ENCODE results near the gene RBMS1. TPM values are rescaled to one million over a fixed set of nuclear protein-coding genes. Genes with fewer than 3 reads are reported as not detected.

RBMS1 gene
- total RNA-seq, 4 donors from 2014 or later, result 13.0 to 24.5 (median 14.1) TPM

DNA sequence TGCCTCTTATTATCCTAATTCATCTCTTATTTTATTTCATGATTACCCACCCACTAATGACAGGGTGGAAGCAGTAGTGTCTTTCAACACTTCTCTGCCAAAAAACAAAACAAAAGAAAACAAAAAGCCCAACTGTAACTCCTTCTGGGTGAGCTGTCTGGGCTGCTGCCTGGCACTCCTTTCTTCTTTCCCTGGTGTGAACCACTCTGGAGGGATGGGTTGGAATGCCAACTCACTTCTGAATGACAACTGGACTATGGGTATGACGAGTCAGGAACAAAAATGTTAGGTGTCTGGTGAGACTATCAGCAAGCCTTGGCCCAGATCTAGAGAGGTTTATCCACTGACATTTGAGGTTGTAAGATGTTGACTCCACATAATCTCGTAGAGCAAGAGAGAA lies 205.3 kb downstream of the RBMS1 start:
- in situ Hi-C loops (cut with MboI; ENCODE audit: low sequenced_read_pairs in 4 of 4) (no loop called here), intact Hi-C loops (cut with DNase I; ENCODE audit: low total_unique reads) (no loop called here)
- no peaks in the 10 kb centered on the region for H3K9me3 ChIP-seq
- H3K36me3 ChIP-seq, result peaks cover 0 to 26% of the 10 kb centered on the region in 2 donors
- H3K4me3 ChIP-seq, result no peak overlapping the region
- ATAC-seq (no peak), DNase-seq (no peak)
- peaks cover 53 to 59% of the 10 kb centered on the region in 2 donors for H3K4me1 ChIP-seq
- TF ChIP-seq, protein P1, sequence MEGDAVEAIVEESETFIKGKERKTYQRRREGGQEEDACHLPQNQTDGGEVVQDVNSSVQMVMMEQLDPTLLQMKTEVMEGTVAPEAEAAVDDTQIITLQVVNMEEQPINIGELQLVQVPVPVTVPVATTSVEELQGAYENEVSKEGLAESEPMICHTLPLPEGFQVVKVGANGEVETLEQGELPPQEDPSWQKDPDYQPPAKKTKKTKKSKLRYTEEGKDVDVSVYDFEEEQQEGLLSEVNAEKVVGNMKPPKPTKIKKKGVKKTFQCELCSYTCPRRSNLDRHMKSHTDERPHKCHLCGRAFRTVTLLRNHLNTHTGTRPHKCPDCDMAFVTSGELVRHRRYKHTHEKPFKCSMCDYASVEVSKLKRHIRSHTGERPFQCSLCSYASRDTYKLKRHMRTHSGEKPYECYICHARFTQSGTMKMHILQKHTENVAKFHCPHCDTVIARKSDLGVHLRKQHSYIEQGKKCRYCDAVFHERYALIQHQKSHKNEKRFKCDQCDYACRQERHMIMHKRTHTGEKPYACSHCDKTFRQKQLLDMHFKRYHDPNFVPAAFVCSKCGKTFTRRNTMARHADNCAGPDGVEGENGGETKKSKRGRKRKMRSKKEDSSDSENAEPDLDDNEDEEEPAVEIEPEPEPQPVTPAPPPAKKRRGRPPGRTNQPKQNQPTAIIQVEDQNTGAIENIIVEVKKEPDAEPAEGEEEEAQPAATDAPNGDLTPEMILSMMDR (IDR thresholded peaks at IDR 0.05 in 4 of 5, conservative IDR thresholded peaks at IDR 0.05 in 1 of 5), result no peak
- TF ChIP-seq POLR2A (IDR thresholded peaks at IDR 0.05), result no peak
- H3K27me3 ChIP-seq, result no peaks in the 10 kb centered on the region
- peak overlapping the region in 2 of 4 donors; percentile 5 to 42 for H3K27ac ChIP-seq

DNA sequence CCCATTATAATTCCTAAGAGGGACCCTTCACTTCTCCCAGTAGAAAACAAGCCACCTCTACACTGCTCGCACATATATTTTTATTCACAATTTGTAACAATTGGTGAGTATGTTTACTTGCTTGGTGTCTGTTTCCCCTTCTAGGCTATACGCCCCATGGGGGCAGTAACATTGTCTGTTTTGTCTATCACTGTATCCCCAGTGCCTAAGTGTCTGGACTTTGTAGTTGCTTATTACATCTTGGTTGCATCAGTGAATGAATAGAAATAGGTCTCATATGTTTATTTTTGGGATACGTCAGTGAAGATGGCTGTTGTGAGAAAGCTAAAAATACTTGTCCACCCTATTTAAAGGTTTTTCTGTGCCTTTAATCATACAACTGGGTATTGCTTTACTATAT lies 206.1 kb downstream of the RBMS1 start:
- peak overlapping the region in 3 of 4 donors; percentile 12 to 42 (median 22) for H3K27ac ChIP-seq
- in situ Hi-C loops (cut with MboI; ENCODE audit: low sequenced_read_pairs in 4 of 4) (no loop called here), intact Hi-C loops (cut with DNase I; ENCODE audit: low total_unique reads) (no loop called here)
- DNase-seq (no peak), ATAC-seq (peak; percentile 66 to 71)
- TF ChIP-seq, protein P1 (IDR thresholded peaks at IDR 0.05 in 4 of 5, conservative IDR thresholded peaks at IDR 0.05 in 1 of 5), result no peak
- no peak for TF ChIP-seq POLR2A (IDR thresholded peaks at IDR 0.05)
- H3K4me1 ChIP-seq, result peaks cover 51 to 52% of the 10 kb centered on the region in 2 donors
- peaks cover 0 to 29% of the 10 kb centered on the region in 2 donors for H3K36me3 ChIP-seq
- H3K9me3 ChIP-seq, result no peaks in the 10 kb centered on the region
- no peak overlapping the region for H3K4me3 ChIP-seq
- no peaks in the 10 kb centered on the region for H3K27me3 ChIP-seq

DNA sequence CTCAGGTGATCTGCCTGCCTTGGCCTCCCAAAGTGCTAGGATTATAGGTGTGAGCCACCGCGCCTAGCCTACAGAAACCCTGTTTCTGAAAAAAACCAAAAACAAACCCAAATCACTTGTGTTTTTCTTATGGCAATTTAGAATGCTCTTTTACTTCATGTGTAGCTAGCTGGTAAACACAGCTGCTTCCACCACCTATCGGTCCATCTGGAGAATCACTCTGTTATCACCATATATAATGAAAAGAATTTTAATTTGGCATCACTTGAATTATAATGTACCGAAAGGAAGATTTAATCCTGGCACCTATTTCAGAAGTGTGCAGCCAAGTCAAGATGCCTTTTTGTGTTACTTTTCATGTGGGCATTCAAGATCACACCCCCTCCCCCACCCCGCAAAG lies 207.1 kb downstream of the RBMS1 start:
- H3K36me3 ChIP-seq, result peaks cover 0 to 29% of the 10 kb centered on the region in 2 donors
- peaks cover 42% of the 10 kb centered on the region in 2 donors for H3K4me1 ChIP-seq
- ATAC-seq (no peak), DNase-seq (no peak)
- H3K27me3 ChIP-seq, result no peaks in the 10 kb centered on the region
- in situ Hi-C loops (cut with MboI; ENCODE audit: low sequenced_read_pairs in 4 of 4), result no loop called here
- TF ChIP-seq, protein P1 (IDR thresholded peaks at IDR 0.05 in 4 of 5, conservative IDR thresholded peaks at IDR 0.05 in 1 of 5), result no peak
- no peak for TF ChIP-seq POLR2A (IDR thresholded peaks at IDR 0.05)
- no peaks in the 10 kb centered on the region for H3K9me3 ChIP-seq
- H3K27ac ChIP-seq, result no peak overlapping the region
- intact Hi-C loops (cut with DNase I; ENCODE audit: low total_unique reads), result no loop called here
- H3K4me3 ChIP-seq, result no peak overlapping the region

DNA sequence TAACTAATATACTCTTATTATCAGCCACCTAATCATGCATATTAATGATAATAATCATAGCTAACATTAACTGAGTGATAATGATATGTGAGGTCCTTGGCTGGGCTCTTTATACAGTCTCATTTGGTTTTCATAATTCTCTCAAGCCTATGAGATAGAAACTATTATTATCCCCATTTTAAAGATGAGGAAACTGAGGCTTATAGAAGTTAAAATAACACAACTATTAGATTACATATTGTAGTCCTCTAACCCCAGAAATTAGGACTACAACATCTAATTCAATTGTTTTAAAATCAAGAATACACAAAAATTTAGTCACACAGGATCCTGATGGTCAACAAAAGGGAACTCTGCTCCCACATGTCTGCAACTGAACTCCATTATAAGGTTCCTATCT lies 209.9 kb downstream of the RBMS1 start:
- in situ Hi-C loops (cut with MboI; ENCODE audit: low sequenced_read_pairs in 4 of 4) (no loop called here), intact Hi-C loops (cut with DNase I; ENCODE audit: low total_unique reads) (no loop called here)
- Histone ChIP-seq H3K4me1 (peaks cover 17 to 23% of the 10 kb centered on the region in 2 donors), H3K27me3 (no peaks in the 10 kb centered on the region), H3K36me3 (peaks cover 0 to 44% of the 10 kb centered on the region in 2 donors), H3K9me3 (no peaks in the 10 kb centered on the region), H3K27ac (no peak overlapping the region), H3K4me3 (no peak overlapping the region)
- TF ChIP-seq, protein P1 (IDR thresholded peaks at IDR 0.05 in 4 of 5, conservative IDR thresholded peaks at IDR 0.05 in 1 of 5), result no peak
- TF ChIP-seq POLR2A (IDR thresholded peaks at IDR 0.05), result no peak
- DNase-seq (no peak), ATAC-seq (no peak)

DNA sequence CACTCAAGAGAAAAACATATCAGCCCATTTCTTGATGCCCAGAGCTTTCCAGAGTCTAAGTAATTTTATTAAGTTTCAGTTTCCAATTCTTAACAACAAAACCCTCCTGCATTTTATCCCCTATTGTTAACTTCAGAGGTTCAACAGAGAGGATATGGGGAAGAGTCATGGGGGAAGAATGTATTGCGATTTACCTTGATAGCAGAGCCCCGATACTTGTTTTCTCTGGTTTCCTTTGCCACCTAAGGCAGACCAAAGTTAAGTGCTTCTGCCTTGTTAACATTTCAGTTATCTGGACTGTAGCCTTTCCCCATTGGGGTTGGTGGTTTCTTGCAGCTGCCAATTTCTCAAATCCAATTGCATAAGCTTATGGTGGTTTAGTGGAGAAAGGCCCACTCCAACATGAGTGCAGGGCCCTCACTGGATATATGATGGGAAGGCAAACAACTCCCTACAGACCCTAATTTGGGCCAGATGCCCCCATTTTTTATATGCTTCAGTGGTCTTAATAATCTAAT lies 211.5 kb downstream of the RBMS1 start:
- H3K9me3 ChIP-seq, result no peaks in the 10 kb centered on the region
- DNase-seq (no peak), ATAC-seq (no peak)
- no peak overlapping the region for H3K4me3 ChIP-seq
- in situ Hi-C loops (cut with MboI; ENCODE audit: low sequenced_read_pairs in 4 of 4), result no loop called here
- TF ChIP-seq POLR2A (IDR thresholded peaks at IDR 0.05), result no peak
- TF ChIP-seq, protein P1 (IDR thresholded peaks at IDR 0.05 in 4 of 5, conservative IDR thresholded peaks at IDR 0.05 in 1 of 5), result no peak
- no peaks in the 10 kb centered on the region for H3K27me3 ChIP-seq
- no peak overlapping the region for H3K27ac ChIP-seq
- H3K36me3 ChIP-seq, result peaks cover 0 to 58% of the 10 kb centered on the region in 2 donors
- peaks cover 3 to 11% of the 10 kb centered on the region in 2 donors for H3K4me1 ChIP-seq
- intact Hi-C loops (cut with DNase I; ENCODE audit: low total_unique reads), result no loop called here
